Stimulated activated CD8-positive, alpha-beta memory T cell treated with anti-CD3 and anti-CD28 coated beads, Interleukin-4, amount 100 ng/mL, for 48 hours (primary cell): ENCODE data around the gene KCNN4.
"Not testable (repeated sequence)": the region's sequence is repeated elsewhere in the genome, so short reads cannot be mapped to it uniquely, and the experiment has no call there.

Experiments used
- DNase-seq: peaks from one replicate; pipeline ENCODE4 v3.0.0-alpha.2; 2020

KCNN4 gene

GRCh38 chr19:43780706-43781525 is at the start of gene KCNN4:
Gene KCNN4 (minus strand): TSS chr19:43780973. CDS start chr19:43780861, 112 bp downstream.
- peak; percentile 81 for DNase-seq

- peak; percentile 91 for DNase-seq
These were observed 46.3 kb upstream of the KCNN4 start, which contains the start of gene ZNF283 for GRCh38 chr19:43826787-43827754. Gene ZNF283 (plus strand): TSS chr19:43827321. CDS start chr19:43833505, 6,184 bp downstream.

- not testable (repeated sequence) for DNase-seq
These were observed 43.8 kb upstream of the KCNN4 start for GRCh38 chr19:43824572-43824971.

GRCh38 chr19:43823856-43824255 is 43.1 kb upstream of the KCNN4 start:
- not testable (repeated sequence) for DNase-seq

- no peak for DNase-seq
These were observed 40.1 kb upstream of the KCNN4 start for GRCh38 chr19:43820884-43821215.

GRCh38 chr19:43820098-43820883 is 39.5 kb upstream of the KCNN4 start:
- DNase-seq = peak; percentile 43

GRCh38 chr19:43818500-43818899 is 37.7 kb upstream of the KCNN4 start:
- DNase-seq = no peak

GRCh38 chr19:43817454-43817853 is 36.7 kb upstream of the KCNN4 start:
- DNase-seq = not testable (repeated sequence)

- no peak for DNase-seq
These were observed 34.0 kb upstream of the KCNN4 start for GRCh38 chr19:43814663-43815352.

GRCh38 chr19:43812688-43813087 is 31.9 kb upstream of the KCNN4 start:
- DNase-seq = no peak

GRCh38 chr19:43812259-43812658 is 31.5 kb upstream of the KCNN4 start:
- DNase-seq = no peak

GRCh38 chr19:43811837-43812236 is 31.1 kb upstream of the KCNN4 start:
- no peak for DNase-seq

GRCh38 chr19:43809762-43810696 is 29.3 kb upstream of the KCNN4 start:
- no peak for DNase-seq

GRCh38 chr19:43807651-43808050 is 26.9 kb upstream of the KCNN4 start:
- DNase-seq = no peak

- no peak for DNase-seq
These were observed 26.1 kb upstream of the KCNN4 start for GRCh38 chr19:43806848-43807247.

GRCh38 chr19:43806401-43806800 is 25.6 kb upstream of the KCNN4 start:
- DNase-seq = not testable (repeated sequence)

- no peak for DNase-seq
These were observed 23.7 kb upstream of the KCNN4 start for GRCh38 chr19:43804432-43804831.

GRCh38 chr19:43802216-43802951 is 21.6 kb upstream of the KCNN4 start, which contains the start of gene LYPD5:
Gene LYPD5 (minus strand): TSS chr19:43802447. CDS start chr19:43802380, 67 bp downstream.
- no peak for DNase-seq

GRCh38 chr19:43799502-43800142 is 18.8 kb upstream of the KCNN4 start:
- DNase-seq = no peak
